Measurements from ENCODE around the gene CLASP1. TPM values are rescaled to one million over a fixed set of nuclear protein-coding genes. Genes with fewer than 3 reads are reported as not detected.

CLASP1 gene
- total RNA-seq, 2 donors from 2014 or later, result 87.0 to 88.3 TPM

- 94 to 100% methylated on average over 1 to 4 of the region's 4 CpGs for WGBS, 2 experiments (ENCODE audit: insufficient coverage in 1 of 2, insufficient read length in 1 of 2)
- H3K36me3 ChIP-seq (ENCODE audit: control insufficient read depth, insufficient read depth, low read length), result peaks cover 82% of the 10 kb centered on the region
Measured at GRCh38 chr2:121451398-121451797, 197.9 kb downstream of the CLASP1 start.

GRCh38 chr2:121450301-121450700, 199.0 kb downstream of the CLASP1 start:
- Mint-ChIP-seq H3K9me3 (no peaks in the 10 kb centered on the region), H3K27me3 (ENCODE audit: insufficient read depth) (no peaks in the 10 kb centered on the region), H3K27ac (no peak overlapping the region), H3K36me3 (ENCODE audit: low read depth) (peaks cover 83% of the 10 kb centered on the region), H3K4me3 (no peak overlapping the region), H3K4me1 (peaks cover 2% of the 10 kb centered on the region)
- peaks cover 8% of the 10 kb centered on the region for H3K4me1 ChIP-seq (ENCODE audit: control insufficient read depth, insufficient read depth, low read length)
- no peaks in the 10 kb centered on the region for H3K27me3 ChIP-seq (ENCODE audit: control insufficient read depth, insufficient read depth, low read length, poor library complexity, severe bottlenecking)
- H3K9me3 ChIP-seq (ENCODE audit: control insufficient read depth, low read length), result no peaks in the 10 kb centered on the region
- H3K9ac ChIP-seq (ENCODE audit: extremely low read depth, low read length, poor library complexity, severe bottlenecking), result no peak overlapping the region
- no peak for DNase-seq
- H3K27ac ChIP-seq (ENCODE audit: low read depth, low read length), result no peak overlapping the region
- peaks cover 84% of the 10 kb centered on the region for H3K36me3 ChIP-seq (ENCODE audit: control insufficient read depth, insufficient read depth, low read length)
- no peak for TF ChIP-seq CTCF (conservative IDR thresholded peaks at IDR 0.05)
- 92 to 95% methylated on average over 3 to 4 of the region's 4 CpGs for WGBS, 2 experiments (ENCODE audit: insufficient coverage in 1 of 2, insufficient read length in 1 of 2)
- H3K4me3 ChIP-seq (ENCODE audit: low read length), result no peak overlapping the region

More at GRCh38 chr2:121451398-121451797, 197.9 kb downstream of the CLASP1 start:
- no peaks in the 10 kb centered on the region for H3K9me3 Mint-ChIP-seq
- no peak overlapping the region for H3K27ac Mint-ChIP-seq
- Histone ChIP-seq H3K4me1 (ENCODE audit: control insufficient read depth, insufficient read depth, low read length) (peaks cover 11% of the 10 kb centered on the region), H3K4me3 (ENCODE audit: low read length) (no peak overlapping the region), H3K9me3 (ENCODE audit: control insufficient read depth, low read length) (no peaks in the 10 kb centered on the region), H3K27me3 (ENCODE audit: control insufficient read depth, insufficient read depth, low read length, poor library complexity, severe bottlenecking) (no peaks in the 10 kb centered on the region), H3K9ac (ENCODE audit: extremely low read depth, low read length, poor library complexity, severe bottlenecking) (no peak overlapping the region), H3K27ac (ENCODE audit: low read depth, low read length) (no peak overlapping the region)
- H3K27me3 Mint-ChIP-seq (ENCODE audit: insufficient read depth), result no peaks in the 10 kb centered on the region
- peaks cover 6% of the 10 kb centered on the region for H3K4me1 Mint-ChIP-seq
- DNase-seq, result no peak
- peaks cover 78% of the 10 kb centered on the region for H3K36me3 Mint-ChIP-seq (ENCODE audit: low read depth)
- H3K4me3 Mint-ChIP-seq, result no peak overlapping the region
- TF ChIP-seq CTCF (conservative IDR thresholded peaks at IDR 0.05), result no peak

- H3K36me3 Mint-ChIP-seq (ENCODE audit: low read depth), result peaks cover 68% of the 10 kb centered on the region
- no peaks in the 10 kb centered on the region for H3K4me1 Mint-ChIP-seq
- Histone ChIP-seq H3K9ac (ENCODE audit: extremely low read depth, low read length, poor library complexity, severe bottlenecking) (no peak overlapping the region), H3K27ac (ENCODE audit: low read depth, low read length) (no peak overlapping the region), H3K9me3 (ENCODE audit: control insufficient read depth, low read length) (no peaks in the 10 kb centered on the region), H3K36me3 (ENCODE audit: control insufficient read depth, insufficient read depth, low read length) (peaks cover 84% of the 10 kb centered on the region), H3K4me3 (ENCODE audit: low read length) (no peak overlapping the region), H3K27me3 (ENCODE audit: control insufficient read depth, insufficient read depth, low read length, poor library complexity, severe bottlenecking) (no peaks in the 10 kb centered on the region), H3K4me1 (ENCODE audit: control insufficient read depth, insufficient read depth, low read length) (no peaks in the 10 kb centered on the region)
- no peak overlapping the region for H3K4me3 Mint-ChIP-seq
- no peak for TF ChIP-seq CTCF (conservative IDR thresholded peaks at IDR 0.05)
- WGBS, 2 experiments (ENCODE audit: insufficient coverage in 1 of 2, insufficient read length in 1 of 2), result 95 to 96% methylated on average over 7 to 8 of the region's 8 CpGs
- H3K27me3 Mint-ChIP-seq (ENCODE audit: insufficient read depth), result no peaks in the 10 kb centered on the region
- H3K9me3 Mint-ChIP-seq, result no peaks in the 10 kb centered on the region
- no peak for DNase-seq
- H3K27ac Mint-ChIP-seq, result peak overlapping the region; percentile 24
Measured at GRCh38 chr2:121446647-121447241, 202.5 kb downstream of the CLASP1 start.
